NT2/D1 (cell line): ENCODE measurements around the gene GID8.
A peak's percentile ranks its signal among the peaks of the same experiment; 100 is the strongest.

Experiments used
- DNase-seq: peaks from one replicate; pipeline ENCODE4 v3.0.0-alpha.2; 2011; ENCODE audit warnings: low read depth, low spot score
- H3K27me3 ChIP-seq: 2 replicates; pipeline ENCODE4 v1.6.0; 2011; ENCODE audit warnings: mild to moderate bottlenecking; ENCODE audit not compliant: insufficient read length, insufficient read depth
- H3K36me3 ChIP-seq: 2 replicates; pipeline ENCODE4 v1.6.1; 2011; ENCODE audit warnings: mild to moderate bottlenecking, low read length, mixed read lengths; ENCODE audit not compliant: insufficient read depth, insufficient read length
- H3K4me1 ChIP-seq: 2 replicates; pipeline ENCODE4 v1.5.1; 2011; ENCODE audit not compliant: insufficient read depth, insufficient read length
- H3K4me3 ChIP-seq: 2 replicates; pipeline ENCODE4 v1.5.1; 2011; ENCODE audit warnings: low read depth; ENCODE audit not compliant: insufficient read length
- H3K9ac ChIP-seq: 2 replicates; pipeline ENCODE4 v1.6.0; 2011; ENCODE audit warnings: low read depth; ENCODE audit not compliant: insufficient read length
- H3K9me3 ChIP-seq: 2 replicates; pipeline ENCODE4 v1.5.1; 2011; ENCODE audit warnings: mild to moderate bottlenecking, low read length; ENCODE audit not compliant: insufficient read depth
- SUZ12 ChIP-seq: IDR thresholded peaks from 2 replicates; pipeline ENCODE4 v1.6.1; 2011; ENCODE audit not compliant: insufficient read length, insufficient read depth; ENCODE audit errors: extremely low read depth
- YY1 ChIP-seq: IDR thresholded peaks from 2 replicates; pipeline ENCODE4 v1.6.1; 2011; ENCODE audit not compliant: insufficient read length, insufficient read depth
- ZNF274 ChIP-seq: IDR thresholded peaks from 2 replicates; pipeline ENCODE4 v1.6.1; 2011; ENCODE audit warnings: mild to moderate bottlenecking, low read depth, low read length

The GID8 gene

GRCh38 chr20:62910777-62911497 is 27.0 kb upstream of the GID8 start:
- no peak overlapping the region for H3K9ac ChIP-seq
- H3K27me3 ChIP-seq, result no peaks in the 10 kb centered on the region
- no peak for TF ChIP-seq SUZ12
- no peaks in the 10 kb centered on the region for H3K9me3 ChIP-seq
- H3K4me3 ChIP-seq, result no peak overlapping the region
- peaks cover 2% of the 10 kb centered on the region for H3K4me1 ChIP-seq
- peaks cover 85% of the 10 kb centered on the region for H3K36me3 ChIP-seq
- no peak for DNase-seq

- Histone ChIP-seq H3K27me3 (no peaks in the 10 kb centered on the region), H3K9ac (no peak overlapping the region), H3K9me3 (no peaks in the 10 kb centered on the region), H3K36me3 (peaks cover 77% of the 10 kb centered on the region), H3K4me3 (no peak overlapping the region), H3K4me1 (peaks cover 2% of the 10 kb centered on the region)
- TF ChIP-seq YY1, result no peak
- TF ChIP-seq ZNF274, result no peak
- TF ChIP-seq SUZ12, result no peak
- no peak for DNase-seq
These were observed 26.2 kb upstream of the GID8 start for GRCh38 chr20:62911701-62912280.

GRCh38 chr20:62913043-62913630 is 24.8 kb upstream of the GID8 start:
- no peak for DNase-seq
- H3K4me1 ChIP-seq, result peaks cover 2% of the 10 kb centered on the region
- H3K4me3 ChIP-seq, result no peak overlapping the region
- no peak for TF ChIP-seq ZNF274
- no peak for TF ChIP-seq SUZ12
- TF ChIP-seq YY1, result no peak
- H3K9ac ChIP-seq, result no peak overlapping the region
- no peaks in the 10 kb centered on the region for H3K9me3 ChIP-seq
- H3K36me3 ChIP-seq, result peaks cover 69% of the 10 kb centered on the region
- H3K27me3 ChIP-seq, result no peaks in the 10 kb centered on the region

- Histone ChIP-seq H3K36me3 (peaks cover 56% of the 10 kb centered on the region), H3K4me3 (no peak overlapping the region), H3K4me1 (peaks cover 2% of the 10 kb centered on the region), H3K27me3 (no peaks in the 10 kb centered on the region), H3K9ac (no peak overlapping the region), H3K9me3 (no peaks in the 10 kb centered on the region)
- TF ChIP-seq YY1, result no peak
- no peak for TF ChIP-seq ZNF274
- no peak for TF ChIP-seq SUZ12
- no peak for DNase-seq
These were observed 23.5 kb upstream of the GID8 start for GRCh38 chr20:62914436-62914835.

- no peak overlapping the region for H3K4me3 ChIP-seq
- H3K36me3 ChIP-seq, result peaks cover 50% of the 10 kb centered on the region
- H3K9ac ChIP-seq, result no peak overlapping the region
- H3K9me3 ChIP-seq, result no peaks in the 10 kb centered on the region
- DNase-seq, result peak; percentile 67
- H3K4me1 ChIP-seq, result peaks cover 3% of the 10 kb centered on the region
- no peaks in the 10 kb centered on the region for H3K27me3 ChIP-seq
- TF ChIP-seq SUZ12 (no peak), YY1 (no peak), ZNF274 (no peak)
These were observed 22.9 kb upstream of the GID8 start for GRCh38 chr20:62914970-62915457.

- no peak overlapping the region for H3K4me3 ChIP-seq
These were observed 21.1 kb upstream of the GID8 start for GRCh38 chr20:62916703-62917476.

More at GRCh38 chr20:62916703-62917476, 21.1 kb upstream of the GID8 start:
- Histone ChIP-seq H3K27me3 (no peaks in the 10 kb centered on the region), H3K9ac (no peak overlapping the region), H3K4me1 (peaks cover 5% of the 10 kb centered on the region), H3K36me3 (peaks cover 31% of the 10 kb centered on the region), H3K9me3 (no peaks in the 10 kb centered on the region)
- TF ChIP-seq YY1 (no peak), SUZ12 (no peak), ZNF274 (no peak)
- DNase-seq, result no peak
